GM13977 (cell line): ENCODE results near the gene EPB41L4A.

Experiments used
- DNase-seq: peaks from one replicate; pipeline ENCODE4 v3.0.0; 2012; ENCODE audit warnings: low spot score
- in situ Hi-C: fragments of 300-500 bp; cut with MboI; formaldehyde crosslinking; loops from one replicate; pipeline ENCODE4 v1.12.0; 2022; ENCODE audit warnings: low sequenced_read_pairs, low pct_unique_long_range_greater_than_20kb, mixed read lengths, inconsistent platforms; ENCODE audit not compliant: unreplicated experiment
- TF ChIP-seq, protein P1 (sequence below): IDR thresholded peaks from 2 replicates; pipeline ENCODE4 v1.5.1; 2012; ENCODE audit warnings: mild to moderate bottlenecking, control low read depth; ENCODE audit not compliant: insufficient read depth; ENCODE audit errors: extremely low read depth, missing control alignments

The EPB41L4A gene

DNA sequence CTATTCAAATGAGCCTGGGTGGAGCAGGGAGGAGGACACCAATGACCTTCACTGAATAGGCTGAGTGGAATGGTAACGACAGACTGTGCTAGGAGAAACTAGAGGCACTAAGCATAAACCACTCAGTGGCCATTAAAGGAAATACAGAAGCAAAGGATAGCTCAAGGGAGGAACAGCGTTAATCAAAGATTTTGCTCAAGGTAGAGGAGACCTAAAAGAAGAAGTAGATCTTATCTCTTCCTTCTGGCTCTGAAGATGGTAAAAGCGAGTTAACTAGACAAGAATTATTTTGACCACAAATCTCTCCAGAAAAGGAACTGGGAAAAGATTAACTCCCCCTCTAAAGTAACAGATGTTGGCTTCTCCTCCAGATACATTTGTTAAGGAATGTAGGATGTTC lies 299.6 kb downstream of the EPB41L4A start:
- in situ Hi-C loops, result no loop called here
- TF ChIP-seq, protein P1, sequence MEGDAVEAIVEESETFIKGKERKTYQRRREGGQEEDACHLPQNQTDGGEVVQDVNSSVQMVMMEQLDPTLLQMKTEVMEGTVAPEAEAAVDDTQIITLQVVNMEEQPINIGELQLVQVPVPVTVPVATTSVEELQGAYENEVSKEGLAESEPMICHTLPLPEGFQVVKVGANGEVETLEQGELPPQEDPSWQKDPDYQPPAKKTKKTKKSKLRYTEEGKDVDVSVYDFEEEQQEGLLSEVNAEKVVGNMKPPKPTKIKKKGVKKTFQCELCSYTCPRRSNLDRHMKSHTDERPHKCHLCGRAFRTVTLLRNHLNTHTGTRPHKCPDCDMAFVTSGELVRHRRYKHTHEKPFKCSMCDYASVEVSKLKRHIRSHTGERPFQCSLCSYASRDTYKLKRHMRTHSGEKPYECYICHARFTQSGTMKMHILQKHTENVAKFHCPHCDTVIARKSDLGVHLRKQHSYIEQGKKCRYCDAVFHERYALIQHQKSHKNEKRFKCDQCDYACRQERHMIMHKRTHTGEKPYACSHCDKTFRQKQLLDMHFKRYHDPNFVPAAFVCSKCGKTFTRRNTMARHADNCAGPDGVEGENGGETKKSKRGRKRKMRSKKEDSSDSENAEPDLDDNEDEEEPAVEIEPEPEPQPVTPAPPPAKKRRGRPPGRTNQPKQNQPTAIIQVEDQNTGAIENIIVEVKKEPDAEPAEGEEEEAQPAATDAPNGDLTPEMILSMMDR, result no peak

DNA sequence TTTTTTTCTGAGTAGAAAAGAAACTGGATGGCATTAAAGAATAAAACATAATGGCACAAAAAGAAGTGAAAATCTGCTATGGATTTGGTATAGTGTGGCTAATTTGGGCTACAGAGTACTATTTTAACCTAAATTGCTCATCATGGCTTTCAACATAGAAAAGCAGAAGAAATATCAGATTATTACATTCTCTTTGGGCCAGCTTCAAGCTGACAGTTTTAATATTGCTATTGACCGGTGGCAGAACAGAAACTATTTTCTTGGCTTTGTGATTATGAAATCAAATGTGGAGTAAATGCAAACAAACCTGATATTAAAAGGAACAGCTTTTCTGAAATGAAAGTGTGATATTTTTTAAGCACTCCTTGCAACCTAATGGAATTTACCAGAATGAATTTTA lies 301.5 kb downstream of the EPB41L4A start:
- no peak for DNase-seq
- in situ Hi-C loops, result no loop called here
- TF ChIP-seq, protein P1, result no peak

More for the DNA sequence above, 299.6 kb downstream of the EPB41L4A start:
- no peak for DNase-seq

DNA sequence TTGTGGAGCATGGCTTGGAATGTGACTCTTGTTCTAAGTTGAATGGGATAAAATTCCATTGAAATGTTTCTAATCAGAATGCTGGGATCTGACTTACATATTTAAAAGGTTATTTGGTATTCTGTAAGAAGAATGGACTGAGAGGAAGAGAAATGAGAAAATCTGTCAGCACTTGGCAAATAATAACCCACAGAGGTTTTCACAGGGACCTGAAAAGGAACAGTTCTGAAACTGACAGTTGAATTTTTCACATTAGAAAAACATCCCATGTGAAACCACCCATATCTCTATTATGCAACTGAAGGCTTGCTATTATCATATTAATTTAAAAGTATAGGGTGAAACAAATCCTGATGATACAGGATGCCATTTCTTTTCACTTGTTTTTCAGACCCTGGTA lies 302.7 kb downstream of the EPB41L4A start:
- TF ChIP-seq, protein P1, result no peak
- no peak for DNase-seq
- in situ Hi-C loops, result no loop called here

DNA sequence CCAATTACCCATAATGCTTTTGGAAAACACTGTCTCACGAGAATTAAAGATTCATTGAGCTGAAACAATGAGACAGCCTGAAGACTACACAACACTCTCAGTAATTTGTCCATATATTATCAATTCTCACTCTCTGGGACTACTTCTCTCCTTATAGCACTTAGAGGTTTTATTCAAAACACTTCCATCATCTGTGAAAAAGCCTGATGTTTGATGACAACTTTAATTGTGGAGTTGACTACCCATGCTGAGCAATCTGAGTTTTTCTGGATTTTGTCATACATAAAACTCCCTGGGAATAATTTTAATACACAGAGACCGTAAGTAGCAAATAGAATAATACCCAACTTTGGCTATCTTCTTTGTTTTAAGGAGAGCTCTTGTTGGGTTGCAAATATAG lies 305.5 kb downstream of the EPB41L4A start:
- TF ChIP-seq, protein P1, result no peak
- no peak for DNase-seq
- in situ Hi-C loops, result no loop called here
